Neuron (in vitro differentiated cells): ENCODE results near the gene SCNN1B.
"Not testable (repeated sequence)": the region's sequence is repeated elsewhere in the genome, so short reads cannot be mapped to it uniquely, and the experiment has no call there.

ENCODE experiments used
- H2AFZ ChIP-seq: one replicate; pipeline ENCODE4 v1.6.1; 2013; ENCODE audit warnings: low read depth, mild to moderate bottlenecking, inconsistent platforms, low read length, moderate library complexity
- H3K27me3 ChIP-seq: one replicate; pipeline ENCODE4 v1.6.1; 2013; ENCODE audit warnings: low read length; ENCODE audit not compliant: insufficient read depth
- H3K36me3 ChIP-seq: one replicate; pipeline ENCODE4 v1.6.1; 2013; ENCODE audit warnings: low read length; ENCODE audit not compliant: insufficient read depth
- H3K4me1 ChIP-seq: one replicate; pipeline ENCODE4 v1.6.1; 2013; ENCODE audit warnings: low read length; ENCODE audit not compliant: insufficient read depth
- H3K4me3 ChIP-seq: 2 replicates; pipeline ENCODE4 v1.5.1; 2013; ENCODE audit warnings: mild to moderate bottlenecking, low read length, moderate library complexity
- H3K9me3 ChIP-seq: one replicate; pipeline ENCODE4 v1.6.1; 2013; ENCODE audit warnings: low read length

SCNN1B gene, protein sequence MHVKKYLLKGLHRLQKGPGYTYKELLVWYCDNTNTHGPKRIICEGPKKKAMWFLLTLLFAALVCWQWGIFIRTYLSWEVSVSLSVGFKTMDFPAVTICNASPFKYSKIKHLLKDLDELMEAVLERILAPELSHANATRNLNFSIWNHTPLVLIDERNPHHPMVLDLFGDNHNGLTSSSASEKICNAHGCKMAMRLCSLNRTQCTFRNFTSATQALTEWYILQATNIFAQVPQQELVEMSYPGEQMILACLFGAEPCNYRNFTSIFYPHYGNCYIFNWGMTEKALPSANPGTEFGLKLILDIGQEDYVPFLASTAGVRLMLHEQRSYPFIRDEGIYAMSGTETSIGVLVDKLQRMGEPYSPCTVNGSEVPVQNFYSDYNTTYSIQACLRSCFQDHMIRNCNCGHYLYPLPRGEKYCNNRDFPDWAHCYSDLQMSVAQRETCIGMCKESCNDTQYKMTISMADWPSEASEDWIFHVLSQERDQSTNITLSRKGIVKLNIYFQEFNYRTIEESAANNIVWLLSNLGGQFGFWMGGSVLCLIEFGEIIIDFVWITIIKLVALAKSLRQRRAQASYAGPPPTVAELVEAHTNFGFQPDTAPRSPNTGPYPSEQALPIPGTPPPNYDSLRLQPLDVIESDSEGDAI

DNA sequence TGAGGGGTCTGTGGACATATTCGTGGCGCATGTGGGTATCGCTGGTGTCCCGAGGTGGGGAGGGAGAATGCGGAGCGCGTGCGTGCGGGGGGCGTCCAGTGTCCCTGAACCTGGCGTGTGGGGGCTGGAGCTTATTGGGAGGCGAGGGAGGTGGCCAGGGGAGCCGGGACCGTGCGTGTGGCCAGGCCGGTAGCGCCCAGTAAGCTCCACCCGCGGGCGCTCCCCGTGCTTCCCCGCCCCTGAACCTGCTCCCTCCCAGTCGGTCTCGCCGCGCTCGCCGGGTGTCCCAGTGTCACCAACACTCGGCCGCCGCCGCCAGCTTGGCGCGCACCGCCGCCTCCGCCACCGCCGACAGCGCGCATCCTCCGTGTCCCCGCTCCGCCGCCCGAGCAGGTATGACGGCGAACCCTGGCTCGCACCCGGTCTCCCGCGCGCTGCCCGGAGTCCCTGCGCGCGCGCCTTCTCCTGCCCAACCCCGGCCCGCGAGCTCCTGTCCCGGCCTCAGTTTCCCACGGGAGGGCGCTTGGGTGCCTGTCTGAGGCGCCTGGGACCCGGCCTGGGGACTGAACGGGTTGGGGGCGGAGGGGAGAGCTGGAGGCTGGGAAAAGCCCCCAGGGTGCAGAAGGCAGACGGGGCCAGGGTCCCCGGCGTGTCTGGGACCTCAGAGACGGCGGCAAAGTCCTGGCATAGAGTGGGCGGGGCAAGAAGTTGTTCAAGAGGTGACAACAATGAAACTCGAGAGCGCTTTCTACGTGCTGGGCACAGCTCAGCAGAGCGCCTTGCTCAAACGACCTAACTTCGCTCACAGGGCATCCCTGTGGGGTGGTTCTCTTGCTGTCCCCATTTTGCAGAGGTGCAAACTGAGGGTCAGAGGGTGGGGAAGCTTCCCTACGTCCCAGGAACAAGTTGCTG, at the start of gene SCNN1B:
Gene SCNN1B, plus strand, starts transcription at position 258 of the 912 bp plus-strand sequence. CDS start 46,298 bp downstream, outside the sequence.
- no peaks in the 10 kb centered on the region for H3K36me3 ChIP-seq
- H3K9me3 ChIP-seq = no peaks in the 10 kb centered on the region
- H3K4me1 ChIP-seq = no peaks in the 10 kb centered on the region
- peaks cover 46% of the 10 kb centered on the region for H3K27me3 ChIP-seq
- H2AFZ ChIP-seq = no peak within 1 kb of the TSS
- no peak within 1 kb of the TSS for H3K4me3 ChIP-seq

DNA sequence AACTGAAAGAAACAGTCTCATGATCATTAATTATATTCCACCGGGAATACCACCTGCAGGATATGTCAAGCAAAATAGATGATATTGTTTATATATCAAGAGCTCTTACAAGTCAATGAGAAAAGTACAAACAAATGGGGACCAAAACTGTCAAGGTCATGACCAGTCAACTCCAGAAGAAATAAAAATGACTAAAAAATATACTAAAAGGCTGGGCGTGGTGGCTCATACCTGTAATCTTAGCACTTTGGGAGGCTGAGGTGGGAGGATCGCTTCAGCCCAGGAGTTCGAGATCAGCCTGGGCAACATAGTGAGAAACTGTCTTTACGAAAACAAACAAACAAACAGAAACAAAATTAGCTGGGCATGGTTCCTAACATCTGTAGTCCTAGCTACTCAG, 49.8 kb upstream of the SCNN1B start:
- Histone ChIP-seq H3K9me3 (no peaks in the 10 kb centered on the region), H2AFZ (peak overlapping the region; percentile 26), H3K27me3 (no peaks in the 10 kb centered on the region), H3K36me3 (no peaks in the 10 kb centered on the region), H3K4me1 (no peaks in the 10 kb centered on the region), H3K4me3 (no peak overlapping the region)

- not testable (repeated sequence) for H3K27me3 ChIP-seq, H3K36me3 ChIP-seq, H3K4me1 ChIP-seq, H2AFZ ChIP-seq, H3K9me3 ChIP-seq, H3K4me3 ChIP-seq
Observed at GRCh38 chr16:23253650-23254049, 48.5 kb upstream of the SCNN1B start.

DNA sequence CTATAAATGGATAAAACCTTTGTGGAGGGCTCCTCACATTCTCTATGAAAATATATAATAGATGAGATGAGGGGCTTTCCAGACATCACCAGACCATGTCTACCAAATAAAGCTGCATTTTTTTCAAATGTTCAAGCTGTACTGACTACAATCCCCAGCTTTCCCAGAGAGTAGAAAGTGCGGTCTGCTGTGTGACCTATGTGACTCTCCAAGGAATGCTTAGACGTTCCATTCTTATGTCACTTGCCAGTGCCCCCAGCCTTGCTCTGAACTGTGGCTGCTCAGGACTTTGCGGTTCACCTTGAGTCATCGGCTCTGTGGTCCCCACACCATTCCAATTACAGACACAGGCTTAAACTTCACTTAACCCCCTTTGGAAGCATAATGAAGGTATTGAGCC, 47.8 kb upstream of the SCNN1B start:
- H3K36me3 ChIP-seq = no peaks in the 10 kb centered on the region
- no peaks in the 10 kb centered on the region for H3K9me3 ChIP-seq
- no peaks in the 10 kb centered on the region for H3K4me1 ChIP-seq
- H3K4me3 ChIP-seq = no peak overlapping the region
- H3K27me3 ChIP-seq = no peaks in the 10 kb centered on the region
- no peak overlapping the region for H2AFZ ChIP-seq

- no peaks in the 10 kb centered on the region for H3K36me3 ChIP-seq
- H3K4me1 ChIP-seq = no peaks in the 10 kb centered on the region
- H2AFZ ChIP-seq = no peak overlapping the region
- H3K9me3 ChIP-seq = no peaks in the 10 kb centered on the region
- no peak overlapping the region for H3K4me3 ChIP-seq
- no peaks in the 10 kb centered on the region for H3K27me3 ChIP-seq
Observed at GRCh38 chr16:23255000-23255399, 47.1 kb upstream of the SCNN1B start.

GRCh38 chr16:23256440-23256839, 45.7 kb upstream of the SCNN1B start:
- no peaks in the 10 kb centered on the region for H3K9me3 ChIP-seq
- no peaks in the 10 kb centered on the region for H3K4me1 ChIP-seq

GRCh38 chr16:23257682-23258081, 44.4 kb upstream of the SCNN1B start:
- H3K9me3 ChIP-seq = no peaks in the 10 kb centered on the region
- no peak overlapping the region for H2AFZ ChIP-seq
- H3K36me3 ChIP-seq = no peaks in the 10 kb centered on the region
- H3K4me3 ChIP-seq = no peak overlapping the region
- no peaks in the 10 kb centered on the region for H3K4me1 ChIP-seq
- H3K27me3 ChIP-seq = no peaks in the 10 kb centered on the region

More at GRCh38 chr16:23256440-23256839, 45.7 kb upstream of the SCNN1B start:
- H2AFZ ChIP-seq = no peak overlapping the region
- H3K36me3 ChIP-seq = no peaks in the 10 kb centered on the region
- H3K4me3 ChIP-seq = no peak overlapping the region
- H3K27me3 ChIP-seq = no peaks in the 10 kb centered on the region

GRCh38 chr16:23258919-23259237, 43.2 kb upstream of the SCNN1B start:
- no peaks in the 10 kb centered on the region for H3K9me3 ChIP-seq
- no peak overlapping the region for H2AFZ ChIP-seq
- H3K4me1 ChIP-seq = no peaks in the 10 kb centered on the region
- H3K36me3 ChIP-seq = no peaks in the 10 kb centered on the region
- no peaks in the 10 kb centered on the region for H3K27me3 ChIP-seq
- H3K4me3 ChIP-seq = no peak overlapping the region

GRCh38 chr16:23267647-23268046, 34.5 kb upstream of the SCNN1B start:
- no peaks in the 10 kb centered on the region for H3K9me3 ChIP-seq
- H2AFZ ChIP-seq = no peak overlapping the region

GRCh38 chr16:23268561-23268960, 33.5 kb upstream of the SCNN1B start:
- no peaks in the 10 kb centered on the region for H3K27me3 ChIP-seq
- no peak overlapping the region for H2AFZ ChIP-seq
- no peaks in the 10 kb centered on the region for H3K9me3 ChIP-seq
- H3K4me3 ChIP-seq = no peak overlapping the region
- H3K36me3 ChIP-seq = no peaks in the 10 kb centered on the region
- no peaks in the 10 kb centered on the region for H3K4me1 ChIP-seq

More at GRCh38 chr16:23267647-23268046, 34.5 kb upstream of the SCNN1B start:
- no peaks in the 10 kb centered on the region for H3K27me3 ChIP-seq
- no peak overlapping the region for H3K4me3 ChIP-seq
- no peaks in the 10 kb centered on the region for H3K4me1 ChIP-seq
- H3K36me3 ChIP-seq = no peaks in the 10 kb centered on the region

DNA sequence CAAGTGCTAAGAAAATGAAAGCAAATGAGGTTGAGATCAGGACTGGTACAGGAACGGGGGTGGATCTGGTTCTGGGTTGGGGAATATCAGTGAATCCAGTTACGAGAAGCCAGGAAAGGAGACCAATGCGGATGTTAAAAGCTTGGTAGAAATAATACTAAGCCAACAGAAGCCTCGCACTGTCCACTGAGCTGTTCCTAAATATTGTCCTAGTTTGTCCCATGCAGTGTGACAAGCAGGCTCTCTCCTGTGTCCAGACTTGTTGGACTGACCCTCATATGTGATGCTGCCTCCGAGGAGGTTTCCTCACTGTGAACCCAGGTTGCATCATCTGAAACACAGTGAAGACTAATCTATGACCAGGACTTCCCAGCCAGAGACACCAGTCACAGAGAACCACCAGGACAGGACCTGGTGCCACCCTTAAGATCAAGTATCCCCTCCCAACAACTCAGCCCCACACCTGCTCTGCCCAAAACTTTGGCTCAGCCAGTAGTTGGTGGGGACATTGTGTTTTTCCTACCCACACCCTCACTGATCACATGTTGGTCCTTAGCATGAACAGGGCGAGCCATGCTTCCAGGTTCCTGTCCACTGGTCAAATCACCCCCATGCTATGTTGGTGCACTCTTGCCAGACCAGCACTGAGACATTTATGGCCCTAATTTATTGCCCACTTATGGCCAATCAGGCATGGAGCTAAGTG, 32.7 kb upstream of the SCNN1B start:
- Histone ChIP-seq H3K9me3 (no peaks in the 10 kb centered on the region), H3K27me3 (no peaks in the 10 kb centered on the region), H3K36me3 (no peaks in the 10 kb centered on the region), H3K4me1 (no peaks in the 10 kb centered on the region), H3K4me3 (no peak overlapping the region), H2AFZ (no peak overlapping the region)

DNA sequence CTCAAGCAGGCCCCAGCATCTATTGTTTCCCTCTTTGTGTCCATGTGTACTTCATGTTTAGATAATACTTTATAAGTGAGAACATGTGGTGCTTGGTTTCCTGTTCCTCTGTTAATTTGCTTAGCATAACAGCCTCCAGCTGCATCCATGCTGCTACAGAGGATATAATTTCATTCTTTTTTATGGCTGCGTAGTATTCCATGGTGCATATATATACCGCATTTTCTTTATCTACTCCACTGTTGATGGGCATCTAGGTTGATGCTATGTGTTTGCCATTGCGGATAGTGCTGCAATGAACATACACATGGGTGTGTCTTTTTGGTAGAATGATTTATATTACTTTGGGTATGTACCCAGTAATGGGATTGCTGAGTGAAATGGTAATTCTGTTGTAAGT, 31.4 kb upstream of the SCNN1B start:
- H3K4me1 ChIP-seq = no peaks in the 10 kb centered on the region
- H3K36me3 ChIP-seq = no peaks in the 10 kb centered on the region
- no peak overlapping the region for H3K4me3 ChIP-seq
- H2AFZ ChIP-seq = no peak overlapping the region
- H3K27me3 ChIP-seq = no peaks in the 10 kb centered on the region
- H3K9me3 ChIP-seq = no peaks in the 10 kb centered on the region
